ENCODE results near the gene NCEH1.

DNA sequence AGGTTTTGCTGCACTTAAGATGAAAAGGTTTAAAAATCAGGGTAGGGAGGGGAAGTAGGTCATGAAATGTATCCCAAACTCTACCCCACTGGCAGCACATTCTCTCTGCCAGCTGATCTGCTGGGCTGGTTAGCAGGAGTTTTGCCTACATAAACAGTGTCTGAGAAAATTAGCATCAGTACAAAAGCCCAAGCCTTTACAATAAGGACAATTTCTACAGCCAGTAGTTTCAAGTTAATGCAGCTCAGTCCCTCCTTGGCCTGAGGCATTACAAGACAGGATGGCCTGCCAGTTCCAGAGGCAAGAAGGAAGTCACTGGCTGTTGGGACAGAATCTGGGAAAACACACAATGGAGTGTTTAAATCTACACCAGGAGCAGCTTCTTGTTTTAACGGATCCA is 32.8 kb downstream of the NCEH1 start:
- TF ChIP-seq, protein P1, sequence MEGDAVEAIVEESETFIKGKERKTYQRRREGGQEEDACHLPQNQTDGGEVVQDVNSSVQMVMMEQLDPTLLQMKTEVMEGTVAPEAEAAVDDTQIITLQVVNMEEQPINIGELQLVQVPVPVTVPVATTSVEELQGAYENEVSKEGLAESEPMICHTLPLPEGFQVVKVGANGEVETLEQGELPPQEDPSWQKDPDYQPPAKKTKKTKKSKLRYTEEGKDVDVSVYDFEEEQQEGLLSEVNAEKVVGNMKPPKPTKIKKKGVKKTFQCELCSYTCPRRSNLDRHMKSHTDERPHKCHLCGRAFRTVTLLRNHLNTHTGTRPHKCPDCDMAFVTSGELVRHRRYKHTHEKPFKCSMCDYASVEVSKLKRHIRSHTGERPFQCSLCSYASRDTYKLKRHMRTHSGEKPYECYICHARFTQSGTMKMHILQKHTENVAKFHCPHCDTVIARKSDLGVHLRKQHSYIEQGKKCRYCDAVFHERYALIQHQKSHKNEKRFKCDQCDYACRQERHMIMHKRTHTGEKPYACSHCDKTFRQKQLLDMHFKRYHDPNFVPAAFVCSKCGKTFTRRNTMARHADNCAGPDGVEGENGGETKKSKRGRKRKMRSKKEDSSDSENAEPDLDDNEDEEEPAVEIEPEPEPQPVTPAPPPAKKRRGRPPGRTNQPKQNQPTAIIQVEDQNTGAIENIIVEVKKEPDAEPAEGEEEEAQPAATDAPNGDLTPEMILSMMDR (IDR thresholded peaks at IDR 0.05) = no peak
- TF ChIP-seq POLR2A (IDR thresholded peaks at IDR 0.05) = no peak
